GM18868 (cell line): ENCODE data around the gene LRRC17.
"Not testable (repeated sequence)": the region's sequence is repeated elsewhere in the genome, so short reads cannot be mapped to it uniquely, and the experiment has no call there.

Experiments
- ATAC-seq: cut with Tn5 transposase; IDR thresholded peaks from one replicate; pipeline ENCODE4 v1.9.1; 2021; ENCODE audit warnings: mild to moderate bottlenecking, moderate library complexity; ENCODE audit not compliant: unreplicated experiment

Gene LRRC17

GRCh38 chr7:102942181-102942866 lies 29.5 kb downstream of the LRRC17 start:
- no peak for ATAC-seq

DNA sequence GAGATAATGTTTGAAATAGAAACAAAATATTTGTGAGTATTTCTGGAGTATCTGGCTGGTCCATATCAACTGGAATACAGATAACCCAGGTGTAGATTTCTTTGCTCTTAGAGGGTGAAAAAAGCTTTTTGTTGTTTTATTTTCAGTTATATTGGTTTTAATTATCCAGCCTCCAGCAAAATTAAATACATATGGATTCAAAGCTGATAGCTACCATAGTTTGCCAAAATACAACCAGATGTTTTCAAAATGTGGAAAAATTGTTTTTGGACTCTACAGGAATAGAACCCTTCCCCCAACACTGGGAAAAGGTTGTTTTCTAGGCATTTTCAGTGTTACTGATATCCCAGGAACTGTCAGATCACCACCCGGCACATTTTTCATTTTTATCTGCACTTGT lies 30.1 kb downstream of the LRRC17 start:
- no peak for ATAC-seq

DNA sequence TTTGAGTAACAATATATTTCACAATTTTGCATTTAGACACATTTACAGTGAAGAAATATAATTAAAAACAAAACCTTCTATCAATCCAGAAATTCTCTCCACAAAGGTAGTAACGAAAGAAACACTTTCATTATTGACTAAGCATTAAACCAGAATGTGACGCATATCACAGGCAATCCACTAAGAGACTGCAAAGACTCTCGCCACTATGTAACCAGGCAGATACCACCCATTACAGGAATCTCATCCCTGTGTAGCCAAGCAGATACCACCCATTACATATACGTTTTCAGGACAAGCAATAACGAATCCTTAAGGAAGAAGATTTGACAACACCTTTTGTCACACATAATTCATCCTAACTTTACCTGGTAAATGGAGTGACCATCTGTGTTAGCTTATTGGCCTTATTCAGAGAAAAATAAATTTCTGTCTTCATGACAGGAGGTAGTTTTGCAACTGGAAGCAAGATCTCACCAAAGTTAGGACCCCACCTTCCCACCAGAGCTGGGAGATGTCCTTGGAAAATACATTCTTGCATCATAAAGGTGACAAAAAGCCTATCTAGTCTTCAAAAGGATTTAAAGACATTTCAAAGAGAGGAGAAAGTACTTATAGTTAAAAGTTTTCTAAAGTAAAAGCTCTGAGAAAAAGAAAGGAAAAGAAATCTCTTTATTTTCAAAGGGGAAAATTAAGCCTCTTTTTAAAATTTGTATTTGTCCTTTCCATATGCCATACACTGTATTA lies 30.8 kb downstream of the LRRC17 start:
- no peak for ATAC-seq

DNA sequence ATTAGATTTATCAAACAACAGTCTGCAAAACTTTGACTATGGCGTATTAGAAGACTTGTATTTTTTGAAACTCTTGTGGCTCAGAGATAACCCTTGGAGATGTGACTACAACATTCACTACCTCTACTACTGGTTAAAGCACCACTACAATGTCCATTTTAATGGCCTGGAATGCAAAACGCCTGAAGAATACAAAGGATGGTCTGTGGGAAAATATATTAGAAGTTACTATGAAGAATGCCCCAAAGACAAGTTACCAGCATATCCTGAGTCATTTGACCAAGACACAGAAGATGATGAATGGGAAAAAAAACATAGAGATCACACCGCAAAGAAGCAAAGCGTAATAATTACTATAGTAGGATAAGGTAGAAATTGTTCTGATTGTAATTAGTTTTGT lies 31.4 kb downstream of the LRRC17 start:
- ATAC-seq, result no peak

- no peak for ATAC-seq
These were observed 39.0 kb downstream of the LRRC17 start for GRCh38 chr7:102951839-102952238.

DNA sequence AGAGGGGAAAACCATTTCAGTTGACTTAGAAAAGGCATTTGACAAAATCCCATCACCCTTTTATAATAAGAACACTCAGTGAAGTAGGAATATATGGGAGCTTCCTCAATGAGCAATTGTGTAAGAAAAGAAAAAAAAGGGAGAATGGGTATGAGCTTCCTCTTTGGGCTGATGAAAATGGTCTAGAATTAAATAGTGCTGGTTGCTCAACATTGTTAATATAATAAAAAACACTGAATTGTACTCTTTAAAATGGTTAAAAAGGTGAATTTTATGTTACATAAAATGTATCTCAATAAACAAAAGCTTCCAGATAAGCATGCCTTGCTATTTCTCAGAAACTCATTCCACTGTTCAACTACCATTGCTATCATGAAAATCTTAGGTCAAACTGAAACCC lies 40.6 kb downstream of the LRRC17 start:
- no peak for ATAC-seq

DNA sequence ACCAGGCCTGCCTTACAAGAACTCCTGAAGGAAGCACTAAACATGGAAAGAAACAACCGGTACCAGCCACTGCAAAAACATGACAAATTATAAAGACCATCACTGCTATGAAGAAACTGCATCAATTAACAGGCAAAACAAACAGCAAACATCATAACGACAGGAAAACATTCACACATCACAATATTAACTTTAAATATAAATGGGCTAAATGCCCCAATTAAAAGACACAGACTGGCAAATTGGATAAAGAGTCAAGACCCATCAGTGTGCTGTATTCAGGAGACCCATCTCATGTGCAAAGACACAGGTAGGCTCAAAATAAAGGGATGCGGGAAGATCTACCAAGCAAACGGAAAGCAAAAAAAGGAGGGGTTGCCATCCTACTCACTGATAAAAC lies 41.6 kb downstream of the LRRC17 start:
- not testable (repeated sequence) for ATAC-seq

GRCh38 chr7:102958004-102958403 lies 45.2 kb downstream of the LRRC17 start:
- ATAC-seq, result not testable (repeated sequence)

DNA sequence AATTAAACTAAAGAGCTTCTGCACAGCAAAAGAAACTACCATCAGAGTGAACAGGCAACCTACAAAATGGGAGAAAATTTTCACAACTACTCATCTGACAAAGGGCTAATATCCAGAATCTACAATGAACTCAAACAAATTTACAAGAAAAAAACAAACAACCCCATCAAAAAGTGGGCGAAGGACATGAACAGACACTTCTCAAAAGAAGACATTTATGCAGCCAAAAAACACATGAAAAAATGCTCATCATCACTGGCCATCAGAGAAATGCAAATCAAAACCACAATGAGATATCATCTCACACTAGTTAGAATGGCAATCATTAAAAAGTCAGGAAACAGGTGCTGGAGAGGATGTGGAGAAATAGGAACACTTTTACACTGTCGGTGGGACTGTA lies 49.2 kb downstream of the LRRC17 start:
- ATAC-seq, result not testable (repeated sequence)

DNA sequence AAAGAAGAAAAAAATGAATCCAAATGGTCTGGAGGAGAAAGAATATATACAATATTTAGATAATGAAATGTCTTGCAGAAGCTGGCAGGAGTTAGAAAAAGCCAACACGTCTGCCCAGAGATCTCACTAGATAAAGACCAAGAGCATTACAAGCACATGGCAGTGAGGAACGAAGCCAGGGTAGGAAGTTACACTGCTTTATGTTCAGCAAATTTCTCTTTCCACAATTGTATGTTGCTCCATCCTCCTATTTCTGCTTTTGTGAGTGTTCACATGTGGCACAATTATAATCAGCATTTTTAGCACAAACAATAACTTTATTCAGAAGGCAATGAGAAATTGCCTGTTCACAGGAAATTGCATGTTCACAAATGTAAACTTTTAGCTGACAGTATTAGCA lies 53.7 kb downstream of the LRRC17 start:
- no peak for ATAC-seq

GRCh38 chr7:102967798-102968197 lies 55.0 kb downstream of the LRRC17 start:
- ATAC-seq, result no peak

GRCh38 chr7:102973096-102973802 lies 60.4 kb downstream of the LRRC17 start:
- no peak for ATAC-seq

GRCh38 chr7:102974366-102975236 lies 61.8 kb downstream of the LRRC17 start:
- no peak for ATAC-seq

DNA sequence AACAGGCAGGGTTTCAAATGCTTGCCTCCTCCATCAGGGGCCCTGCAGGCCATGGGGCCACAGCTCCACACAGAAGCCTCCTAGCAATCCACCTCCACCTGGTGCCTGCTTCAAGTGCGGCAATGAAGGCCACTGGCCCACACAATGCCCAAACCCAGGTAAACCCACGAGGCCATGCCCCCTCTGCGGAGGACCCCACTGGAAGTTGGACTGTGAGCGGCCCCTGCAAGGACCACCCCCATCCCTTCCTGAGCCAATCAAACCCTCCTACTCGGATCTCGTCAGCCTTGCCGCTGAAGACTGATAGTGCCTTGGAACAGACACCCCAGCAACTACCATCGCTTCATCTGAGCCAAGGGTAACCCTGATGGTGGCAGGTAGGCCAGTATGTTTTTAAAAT lies 63.1 kb downstream of the LRRC17 start:
- ATAC-seq, result no peak

GRCh38 chr7:102976493-102976892 lies 63.7 kb downstream of the LRRC17 start:
- no peak for ATAC-seq

- ATAC-seq, result not testable (repeated sequence)
These were observed 64.8 kb downstream of the LRRC17 start for GRCh38 chr7:102977586-102977985.

DNA sequence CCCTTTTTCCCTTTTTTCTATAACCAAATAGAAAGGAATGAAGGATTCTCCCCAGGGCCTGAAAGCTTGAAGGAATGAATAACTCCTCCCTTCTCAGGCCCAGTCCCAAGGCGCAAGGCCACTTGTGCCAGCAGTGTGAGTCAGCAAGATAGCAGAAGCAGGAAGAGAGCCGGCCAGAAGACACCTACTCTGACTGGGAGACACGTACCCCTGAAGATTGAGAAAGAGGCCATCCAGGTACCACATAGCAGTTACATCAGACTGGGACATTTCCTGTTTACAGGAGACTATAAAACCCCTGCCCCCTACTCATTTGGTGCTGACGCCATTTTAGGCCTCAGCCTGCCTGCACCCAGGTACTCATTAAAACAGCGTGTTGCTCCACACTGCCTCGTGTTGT lies 65.5 kb downstream of the LRRC17 start:
- ATAC-seq, result no peak

- ATAC-seq, result no peak
These were observed 66.9 kb downstream of the LRRC17 start for GRCh38 chr7:102979670-102980069.

GRCh38 chr7:102981451-102981850 lies 68.7 kb downstream of the LRRC17 start:
- no peak for ATAC-seq

GRCh38 chr7:102982235-102982634 lies 69.4 kb downstream of the LRRC17 start:
- no peak for ATAC-seq

DNA sequence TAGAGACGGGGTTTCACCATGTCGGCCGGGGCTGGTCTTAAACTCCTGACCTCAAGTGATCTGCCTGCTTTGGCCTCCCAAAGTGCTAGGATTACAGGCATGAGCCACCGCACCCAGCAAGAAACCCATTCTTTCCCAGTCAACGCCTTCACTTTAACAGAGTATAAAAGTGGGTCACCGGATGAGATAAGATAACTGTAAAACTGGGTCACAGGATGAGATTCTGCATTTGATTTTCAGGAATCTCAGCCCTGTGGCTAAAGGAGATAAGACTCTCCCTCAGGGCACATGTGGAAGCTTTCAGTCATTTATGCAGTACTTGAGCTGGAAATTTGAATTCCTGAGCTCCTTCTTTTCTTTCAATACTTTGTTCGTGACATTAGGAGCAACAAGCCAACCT lies 70.8 kb downstream of the LRRC17 start:
- no peak for ATAC-seq
